A673 (cell line): ENCODE measurements around the gene FERMT2. TPM values are rescaled to one million over a fixed set of nuclear protein-coding genes. Genes with fewer than 3 reads are reported as not detected.

Experiments used
- BruUV-seq: library from RNA; stranded (reverse); fragments of 400-500 nt; replicated peaks from 2 replicates; lab custom pipeline; 2021; lab: Mats Ljungman, UMichigan
- CTCF ChIA-PET: fragments of 300-600 bp; sonication (Branson Sonifier 250); formaldehyde crosslinking; loops from one replicate; lab custom pipeline; 2022; ENCODE audit warnings: antibody characterized with exemption; lab: Charles Lee
- POLR2A ChIA-PET: fragments of 300-600 bp; sonication (Branson Sonifier 250); formaldehyde crosslinking; loops from one replicate; lab custom pipeline; 2022; ENCODE audit warnings: antibody characterized with exemption; ENCODE audit not compliant: low non-redundant PET; lab: Charles Lee
- DNase-seq: peaks from one replicate; pipeline ENCODE4 v3.0.0-alpha.2; 2015; ENCODE audit warnings: low spot score
- H3K27ac ChIP-seq: fragments of 200-600 bp; sonication (generic); 2 replicates; pipeline ENCODE4 v1.5.1; 2016; ENCODE audit warnings: mixed run types, low read depth, mild to moderate bottlenecking, mixed read lengths, antibody characterized with exemption, low read length; ENCODE audit not compliant: poor library complexity, severe bottlenecking
- H3K27me3 ChIP-seq: fragments of 200-600 bp; sonication (generic); replicated peaks from 2 replicates; pipeline ENCODE4 v1.6.1; 2017; ENCODE audit warnings: mixed run types, low read depth, mild to moderate bottlenecking, mixed read lengths, antibody characterized with exemption, low read length; ENCODE audit not compliant: insufficient read depth, poor library complexity
- H3K36me3 ChIP-seq: fragments of 200-600 bp; sonication (generic); 2 replicates; pipeline ENCODE4 v1.6.1; 2016; ENCODE audit warnings: mixed run types, mild to moderate bottlenecking, mixed read lengths, antibody characterized with exemption, low read length; ENCODE audit not compliant: insufficient read depth, poor library complexity, severe bottlenecking
- H3K4me1 ChIP-seq: fragments of 200-600 bp; sonication (generic); 2 replicates; pipeline ENCODE4 v1.6.1; 2017; ENCODE audit warnings: mixed run types, mild to moderate bottlenecking, mixed read lengths, antibody characterized with exemption, low read length; ENCODE audit not compliant: insufficient read depth, poor library complexity, severe bottlenecking
- H3K4me3 ChIP-seq: fragments of 200-600 bp; sonication (generic); 2 replicates; pipeline ENCODE4 v1.5.1; 2016; ENCODE audit warnings: low read depth, mixed run types, mild to moderate bottlenecking, mixed read lengths, low read length; ENCODE audit not compliant: poor library complexity, severe bottlenecking
- H3K9me3 ChIP-seq: fragments of 200-600 bp; sonication (generic); 2 replicates; pipeline ENCODE4 v1.6.1; 2016; ENCODE audit warnings: mixed run types, low read depth, mild to moderate bottlenecking, mixed read lengths, antibody characterized with exemption, low read length; ENCODE audit not compliant: poor library complexity, severe bottlenecking
- CTCF ChIP-seq: fragments of 300-800, 200-600 bp; sonication (generic); conservative IDR thresholded peaks from 2 replicates; pipeline ENCODE4 v1.5.1; 2017; ENCODE audit warnings: low read depth, mild to moderate bottlenecking, antibody characterized with exemption, low read length, moderate library complexity, mixed read lengths
- EZH2 ChIP-seq: fragments of 200-600 bp; sonication (generic); IDR thresholded peaks from 2 replicates; pipeline ENCODE4 v1.6.1; 2017; ENCODE audit warnings: borderline replicate concordance, low read depth, mild to moderate bottlenecking, mixed read lengths, antibody characterized with exemption, low read length; ENCODE audit not compliant: poor library complexity, severe bottlenecking
- intact Hi-C: fragments of 100-400 bp; cut with micrococcal nuclease; formaldehyde crosslinking; loops from one replicate; pipeline ENCODE4 v1.10.0; 2022; ENCODE audit not compliant: unreplicated experiment
- total RNA-seq: library from RNA; stranded (reverse); gene quantifications from 2 replicates; pipeline ENCODE4 v1.2.3, GENCODE V29; 2021

Gene FERMT2
- total RNA-seq, 1 experiment from 2014 or later: 38.3 TPM

- ChIA-PET CTCF (no interaction called here), POLR2A (no interaction called here)
- peaks cover 25% of the 10 kb centered on the region for H3K4me1 ChIP-seq
- H3K4me3 ChIP-seq: no peak overlapping the region
- H3K27me3 ChIP-seq: no peaks in the 10 kb centered on the region
- no peak overlapping the region for H3K27ac ChIP-seq
- H3K9me3 ChIP-seq: no peaks in the 10 kb centered on the region
- H3K36me3 ChIP-seq: no peaks in the 10 kb centered on the region
- DNase-seq: no peak
- intact Hi-C loops: no loop called here
- TF ChIP-seq CTCF (no peak), EZH2 (no peak)
- BruUV-seq: no TSS peak
Measured at GRCh38 chr14:52935833-52936232, 15.0 kb downstream of the FERMT2 start.

- no peaks in the 10 kb centered on the region for H3K9me3 ChIP-seq
- H3K27ac ChIP-seq: no peak overlapping the region
- intact Hi-C loops: no loop called here
- CTCF ChIA-PET: no interaction called here
- no peaks in the 10 kb centered on the region for H3K27me3 ChIP-seq
- TF ChIP-seq CTCF: no peak
- no peak for TF ChIP-seq EZH2
- H3K36me3 ChIP-seq: no peaks in the 10 kb centered on the region
- POLR2A ChIA-PET: no interaction called here
- no peak for DNase-seq
- BruUV-seq: no TSS peak
- peaks cover 25% of the 10 kb centered on the region for H3K4me1 ChIP-seq
- H3K4me3 ChIP-seq: no peak overlapping the region
Measured at GRCh38 chr14:52934762-52935161, 16.1 kb downstream of the FERMT2 start.

GRCh38 chr14:52929192-52929807, 21.6 kb downstream of the FERMT2 start:
- ChIA-PET POLR2A (no interaction called here), CTCF (no interaction called here)
- TF ChIP-seq EZH2 (no peak), CTCF (no peak)
- BruUV-seq: no TSS peak
- Histone ChIP-seq H3K36me3 (no peaks in the 10 kb centered on the region), H3K4me3 (no peak overlapping the region), H3K4me1 (peaks cover 22% of the 10 kb centered on the region), H3K9me3 (no peaks in the 10 kb centered on the region), H3K27me3 (no peaks in the 10 kb centered on the region), H3K27ac (no peak overlapping the region)
- DNase-seq: no peak
- intact Hi-C loops: no loop called here
